Endothelial cell of coronary artery (primary cell): ENCODE data around the gene FMNL3. TPM values are rescaled to one million over a fixed set of nuclear protein-coding genes. Genes with fewer than 3 reads are reported as not detected.

Experiments
- total RNA-seq: library from RNA; depleted of rRNA; stranded (reverse); fragments of >200 nt; gene quantifications from 2 replicates; pipeline ENCODE4 v1.2.3, GENCODE V29; 2014

The FMNL3 gene, protein sequence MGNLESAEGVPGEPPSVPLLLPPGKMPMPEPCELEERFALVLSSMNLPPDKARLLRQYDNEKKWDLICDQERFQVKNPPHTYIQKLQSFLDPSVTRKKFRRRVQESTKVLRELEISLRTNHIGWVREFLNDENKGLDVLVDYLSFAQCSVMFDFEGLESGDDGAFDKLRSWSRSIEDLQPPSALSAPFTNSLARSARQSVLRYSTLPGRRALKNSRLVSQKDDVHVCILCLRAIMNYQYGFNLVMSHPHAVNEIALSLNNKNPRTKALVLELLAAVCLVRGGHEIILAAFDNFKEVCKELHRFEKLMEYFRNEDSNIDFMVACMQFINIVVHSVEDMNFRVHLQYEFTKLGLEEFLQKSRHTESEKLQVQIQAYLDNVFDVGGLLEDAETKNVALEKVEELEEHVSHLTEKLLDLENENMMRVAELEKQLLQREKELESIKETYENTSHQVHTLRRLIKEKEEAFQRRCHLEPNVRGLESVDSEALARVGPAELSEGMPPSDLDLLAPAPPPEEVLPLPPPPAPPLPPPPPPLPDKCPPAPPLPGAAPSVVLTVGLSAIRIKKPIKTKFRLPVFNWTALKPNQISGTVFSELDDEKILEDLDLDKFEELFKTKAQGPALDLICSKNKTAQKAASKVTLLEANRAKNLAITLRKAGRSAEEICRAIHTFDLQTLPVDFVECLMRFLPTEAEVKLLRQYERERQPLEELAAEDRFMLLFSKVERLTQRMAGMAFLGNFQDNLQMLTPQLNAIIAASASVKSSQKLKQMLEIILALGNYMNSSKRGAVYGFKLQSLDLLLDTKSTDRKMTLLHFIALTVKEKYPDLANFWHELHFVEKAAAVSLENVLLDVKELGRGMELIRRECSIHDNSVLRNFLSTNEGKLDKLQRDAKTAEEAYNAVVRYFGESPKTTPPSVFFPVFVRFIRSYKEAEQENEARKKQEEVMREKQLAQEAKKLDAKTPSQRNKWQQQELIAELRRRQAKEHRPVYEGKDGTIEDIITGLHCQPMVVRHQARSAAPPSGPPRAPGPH
- total RNA-seq, result 70.0 and 83.1 TPM in 2 replicates

GRCh38 chr12:49707128-49707811, at the start of gene FMNL3:
TSS of gene FMNL3 (minus strand) at chr12:49707405. CDS start at chr12:49707180, 225 bp downstream.

GRCh38 chr12:49740930-49741881, 34.0 kb upstream of the FMNL3 start, which contains the start of gene TMBIM6:
TSS of gene TMBIM6 (plus strand) at chr12:49741557. CDS start at chr12:49752494, 10,937 bp downstream.

GRCh38 chr12:49623142-49623904, 83.9 kb downstream of the FMNL3 start, which contains the start of gene PRPF40B:
TSS of gene PRPF40B (plus strand) at chr12:49623561. CDS start at chr12:49623591, 30 bp downstream.

DNA sequence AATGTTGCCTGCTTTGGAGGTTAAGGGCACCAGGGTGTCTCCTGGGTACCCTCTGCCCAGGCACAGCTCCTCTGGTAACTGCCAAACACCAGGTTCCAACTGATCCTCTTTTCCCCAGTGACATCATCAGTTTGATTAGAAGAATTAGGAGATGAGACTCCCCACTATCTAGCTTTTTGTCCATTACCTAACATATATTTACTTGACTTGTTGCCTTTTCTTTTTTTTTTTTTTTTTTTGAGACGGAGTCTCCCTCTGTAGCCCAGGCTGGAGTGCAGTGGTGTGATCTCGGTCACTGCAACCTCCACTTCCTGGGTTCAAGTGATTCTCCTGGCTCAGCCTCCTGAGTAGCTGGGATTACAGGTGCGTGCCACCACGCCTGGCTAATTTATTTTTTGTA, 101.7 kb downstream of the FMNL3 start, which contains the start of gene FAM186B:
FAM186B (minus strand) TSS at position 101 of the 400 bp plus-strand sequence. CDS start 162 bp downstream, outside the sequence.

Other genes with a start within 250 kb of the FMNL3 start
- under 0.01 and 0.09 TPM in 2 replicates for gene KCNH3, start 168.4 kb downstream of the FMNL3 start, total RNA-seq
- 50.4 and 67.0 TPM in 2 replicates for gene MCRS1, start 139.3 kb downstream of the FMNL3 start, total RNA-seq
- 0.09 TPM in 2 replicates for gene FAM186B, start 101.8 kb downstream of the FMNL3 start, total RNA-seq
- gene PRPF40B, start 83.8 kb downstream of the FMNL3 start, total RNA-seq, result 3.2 and 8.8 TPM in 2 replicates
- 269 and 354 TPM in 2 replicates for gene TMBIM6, start 34.2 kb upstream of the FMNL3 start, total RNA-seq
- gene NCKAP5L, start 121.0 kb upstream of the FMNL3 start, total RNA-seq, result 11.2 and 17.0 TPM in 2 replicates
- 1.7 and 2.7 TPM in 2 replicates for gene BCDIN3D, start 135.7 kb upstream of the FMNL3 start, total RNA-seq
- under 0.01 TPM in 1 of 2 replicates, not detected in the other for gene FAIM2, start 196.5 kb upstream of the FMNL3 start, total RNA-seq
- gene AQP2, start 243.3 kb upstream of the FMNL3 start, total RNA-seq, result not detected in 2 replicates